Breast epithelium (tissue), 3 donors: ENCODE data around the gene ZNF831.

ENCODE experiments used
- POLR2AphosphoS5 ChIP-seq, 3 donors: sonication (generic); formaldehyde crosslinking; IDR thresholded peaks; one replicate each; pipeline ENCODE4 v1.6.1; 2017; ENCODE audit warnings: antibody characterized with exemption in 3 of 3
- TF ChIP-seq, protein P1 (sequence below), 3 donors: fragments of 450-650 bp; IDR thresholded peaks; one replicate each; pipeline ENCODE4 v1.5.1; 2016 to 2017; ENCODE audit warnings: antibody characterized with exemption in 3 of 3, mild to moderate bottlenecking in 3 of 3, moderate library complexity in 3 of 3

- TF ChIP-seq, protein P1, sequence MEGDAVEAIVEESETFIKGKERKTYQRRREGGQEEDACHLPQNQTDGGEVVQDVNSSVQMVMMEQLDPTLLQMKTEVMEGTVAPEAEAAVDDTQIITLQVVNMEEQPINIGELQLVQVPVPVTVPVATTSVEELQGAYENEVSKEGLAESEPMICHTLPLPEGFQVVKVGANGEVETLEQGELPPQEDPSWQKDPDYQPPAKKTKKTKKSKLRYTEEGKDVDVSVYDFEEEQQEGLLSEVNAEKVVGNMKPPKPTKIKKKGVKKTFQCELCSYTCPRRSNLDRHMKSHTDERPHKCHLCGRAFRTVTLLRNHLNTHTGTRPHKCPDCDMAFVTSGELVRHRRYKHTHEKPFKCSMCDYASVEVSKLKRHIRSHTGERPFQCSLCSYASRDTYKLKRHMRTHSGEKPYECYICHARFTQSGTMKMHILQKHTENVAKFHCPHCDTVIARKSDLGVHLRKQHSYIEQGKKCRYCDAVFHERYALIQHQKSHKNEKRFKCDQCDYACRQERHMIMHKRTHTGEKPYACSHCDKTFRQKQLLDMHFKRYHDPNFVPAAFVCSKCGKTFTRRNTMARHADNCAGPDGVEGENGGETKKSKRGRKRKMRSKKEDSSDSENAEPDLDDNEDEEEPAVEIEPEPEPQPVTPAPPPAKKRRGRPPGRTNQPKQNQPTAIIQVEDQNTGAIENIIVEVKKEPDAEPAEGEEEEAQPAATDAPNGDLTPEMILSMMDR (IDR thresholded peaks at IDR 0.05), result no peak
- no peak for TF ChIP-seq POLR2AphosphoS5 (IDR thresholded peaks at IDR 0.05)
Observed at GRCh38 chr20:59184880-59185447, 21.3 kb downstream of the ZNF831 start.
